Left ventricle myocardium inferior (tissue), 1 donor: Measurements from ENCODE around the gene SCN1B. TPM values are rescaled to one million over a fixed set of nuclear protein-coding genes. Genes with fewer than 3 reads are reported as not detected.

Experiments used
- DNase-seq: peaks from one replicate; pipeline ENCODE4 v3.0.0-alpha.2; 2020
- H3K27ac ChIP-seq: fragments of 200-600 bp; replicated peaks from 2 replicates; pipeline ENCODE4 v1.8.0; 2021
- H3K27me3 ChIP-seq: fragments of 200-600 bp; 2 replicates; pipeline ENCODE4 v1.8.0; 2021; ENCODE audit warnings: low read depth
- H3K36me3 ChIP-seq: fragments of 200-600 bp; 2 replicates; pipeline ENCODE4 v1.8.0; 2021
- H3K4me1 ChIP-seq: fragments of 200-600 bp; 2 replicates; pipeline ENCODE4 v1.8.0; 2021
- H3K4me3 ChIP-seq: fragments of 200-600 bp; 2 replicates; pipeline ENCODE4 v1.8.0; 2021; ENCODE audit warnings: mild to moderate bottlenecking, moderate library complexity
- H3K9me3 ChIP-seq: fragments of 200-600 bp; replicated peaks from 2 replicates; pipeline ENCODE4 v1.8.0; 2021
- intact Hi-C: fragments of 100-400 bp; cut with micrococcal nuclease; formaldehyde crosslinking; loops from one replicate; pipeline ENCODE4 v1.11.0; 2022
- total RNA-seq: library from RNA; stranded (reverse); fragmentation: NEBNext Ultra II Directional; extraction: Animal tissue kit (Norgen Biotek cat#: 25700); gene quantifications from one replicate; pipeline ENCODE4 v1.2.1, GENCODE V29; 2021
- TF ChIP-seq, protein P1 (sequence below): fragments of 200-600 bp; IDR thresholded peaks from 2 replicates; pipeline ENCODE4 v1.8.0; 2021; ENCODE audit warnings: antibody characterized with exemption, mild to moderate bottlenecking, borderline replicate concordance
- donor health status: DM: no; HTN: yes; CAD: no; lungs with severe emphysema.

Gene SCN1B
- total RNA-seq, 1 donor from 2014 or later: 52.8 TPM

DNA sequence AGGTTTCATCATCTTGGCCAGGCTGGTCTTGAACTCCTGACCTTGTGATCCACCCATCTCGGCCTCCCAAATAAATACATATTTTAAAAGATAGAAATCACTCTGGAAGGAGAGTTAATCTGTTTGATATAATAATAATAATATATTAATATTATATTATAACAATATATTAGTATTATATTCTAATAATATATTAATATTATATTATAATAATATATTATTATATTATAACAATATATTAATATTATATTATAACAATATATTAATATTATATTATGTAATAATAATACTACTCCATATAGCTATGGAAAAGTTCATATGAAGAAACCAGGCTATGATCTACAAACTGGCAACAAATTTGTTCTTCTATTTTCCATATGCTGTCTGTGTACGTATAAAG is 28.1 kb downstream of the SCN1B start:
- Histone ChIP-seq H3K4me3 (no peak overlapping the region), H3K27me3 (peaks cover 23% of the 10 kb centered on the region), H3K36me3 (no peaks in the 10 kb centered on the region), H3K9me3 (no peaks in the 10 kb centered on the region), H3K27ac (no peak overlapping the region), H3K4me1 (peaks cover 6% of the 10 kb centered on the region)
- no peak for DNase-seq
- TF ChIP-seq, protein P1, sequence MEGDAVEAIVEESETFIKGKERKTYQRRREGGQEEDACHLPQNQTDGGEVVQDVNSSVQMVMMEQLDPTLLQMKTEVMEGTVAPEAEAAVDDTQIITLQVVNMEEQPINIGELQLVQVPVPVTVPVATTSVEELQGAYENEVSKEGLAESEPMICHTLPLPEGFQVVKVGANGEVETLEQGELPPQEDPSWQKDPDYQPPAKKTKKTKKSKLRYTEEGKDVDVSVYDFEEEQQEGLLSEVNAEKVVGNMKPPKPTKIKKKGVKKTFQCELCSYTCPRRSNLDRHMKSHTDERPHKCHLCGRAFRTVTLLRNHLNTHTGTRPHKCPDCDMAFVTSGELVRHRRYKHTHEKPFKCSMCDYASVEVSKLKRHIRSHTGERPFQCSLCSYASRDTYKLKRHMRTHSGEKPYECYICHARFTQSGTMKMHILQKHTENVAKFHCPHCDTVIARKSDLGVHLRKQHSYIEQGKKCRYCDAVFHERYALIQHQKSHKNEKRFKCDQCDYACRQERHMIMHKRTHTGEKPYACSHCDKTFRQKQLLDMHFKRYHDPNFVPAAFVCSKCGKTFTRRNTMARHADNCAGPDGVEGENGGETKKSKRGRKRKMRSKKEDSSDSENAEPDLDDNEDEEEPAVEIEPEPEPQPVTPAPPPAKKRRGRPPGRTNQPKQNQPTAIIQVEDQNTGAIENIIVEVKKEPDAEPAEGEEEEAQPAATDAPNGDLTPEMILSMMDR: no peak
- intact Hi-C loops: no loop called here

DNA sequence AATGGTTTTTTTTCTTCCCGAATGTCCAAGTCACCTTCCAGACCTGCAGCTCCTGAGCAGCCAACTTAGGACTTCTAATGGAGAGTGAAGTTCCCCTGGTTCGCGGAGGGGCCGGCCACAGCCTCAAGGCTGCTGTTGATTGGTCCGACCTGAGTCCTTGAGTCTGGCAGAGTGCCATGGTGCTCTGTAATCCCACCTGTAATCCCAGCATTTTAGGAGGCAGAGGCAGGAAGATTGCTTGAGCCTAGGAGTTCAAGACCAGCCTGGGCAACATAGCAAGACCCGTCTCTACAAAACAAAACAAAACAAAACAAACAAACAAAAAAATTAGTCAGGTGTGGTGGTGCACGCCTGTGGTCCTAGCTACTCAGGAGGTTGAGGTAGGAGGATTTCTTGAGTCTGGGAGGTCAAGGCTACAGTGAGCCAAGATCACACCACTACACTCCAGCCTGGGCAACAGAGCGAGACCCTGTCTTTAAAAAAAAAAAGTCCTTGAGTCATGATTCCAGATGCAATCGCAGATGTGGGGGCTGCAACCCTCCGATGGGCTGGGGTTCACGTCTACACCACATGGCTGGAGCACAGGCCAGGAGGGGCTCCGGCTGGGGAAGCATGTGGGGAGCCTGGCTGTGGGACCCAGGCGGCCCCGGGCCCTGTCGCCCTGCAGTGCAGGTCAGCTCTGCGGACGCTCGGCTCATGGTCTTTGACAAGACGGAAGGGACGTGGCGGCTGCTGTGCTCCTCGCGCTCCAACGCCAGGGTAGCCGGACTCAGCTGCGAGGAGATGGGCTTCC is 28.9 kb downstream of the SCN1B start:
- DNase-seq: no peak
- Histone ChIP-seq H3K4me1 (no peaks in the 10 kb centered on the region), H3K4me3 (no peak overlapping the region), H3K27ac (no peak overlapping the region), H3K27me3 (peaks cover 23% of the 10 kb centered on the region), H3K36me3 (no peaks in the 10 kb centered on the region), H3K9me3 (no peaks in the 10 kb centered on the region)
- TF ChIP-seq, protein P1: no peak
- intact Hi-C loops: no loop called here

DNA sequence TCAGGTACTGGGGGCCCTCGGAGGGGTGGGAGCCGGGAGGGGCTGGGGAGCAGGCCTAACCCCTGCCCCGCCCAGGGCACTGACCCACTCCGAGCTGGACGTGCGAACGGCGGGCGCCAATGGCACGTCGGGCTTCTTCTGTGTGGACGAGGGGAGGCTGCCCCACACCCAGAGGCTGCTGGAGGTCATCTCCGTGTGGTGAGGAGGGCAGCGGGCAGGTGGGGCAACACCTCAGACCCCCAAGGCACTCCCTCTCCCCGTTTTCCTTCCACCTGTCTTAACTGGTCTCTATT is 29.5 kb downstream of the SCN1B start:
- no peak for DNase-seq
- TF ChIP-seq, protein P1: no peak
- Histone ChIP-seq H3K27ac (no peak overlapping the region), H3K9me3 (no peaks in the 10 kb centered on the region), H3K36me3 (no peaks in the 10 kb centered on the region), H3K27me3 (peaks cover 23% of the 10 kb centered on the region), H3K4me1 (no peaks in the 10 kb centered on the region), H3K4me3 (no peak overlapping the region)
- intact Hi-C loops: no loop called here

DNA sequence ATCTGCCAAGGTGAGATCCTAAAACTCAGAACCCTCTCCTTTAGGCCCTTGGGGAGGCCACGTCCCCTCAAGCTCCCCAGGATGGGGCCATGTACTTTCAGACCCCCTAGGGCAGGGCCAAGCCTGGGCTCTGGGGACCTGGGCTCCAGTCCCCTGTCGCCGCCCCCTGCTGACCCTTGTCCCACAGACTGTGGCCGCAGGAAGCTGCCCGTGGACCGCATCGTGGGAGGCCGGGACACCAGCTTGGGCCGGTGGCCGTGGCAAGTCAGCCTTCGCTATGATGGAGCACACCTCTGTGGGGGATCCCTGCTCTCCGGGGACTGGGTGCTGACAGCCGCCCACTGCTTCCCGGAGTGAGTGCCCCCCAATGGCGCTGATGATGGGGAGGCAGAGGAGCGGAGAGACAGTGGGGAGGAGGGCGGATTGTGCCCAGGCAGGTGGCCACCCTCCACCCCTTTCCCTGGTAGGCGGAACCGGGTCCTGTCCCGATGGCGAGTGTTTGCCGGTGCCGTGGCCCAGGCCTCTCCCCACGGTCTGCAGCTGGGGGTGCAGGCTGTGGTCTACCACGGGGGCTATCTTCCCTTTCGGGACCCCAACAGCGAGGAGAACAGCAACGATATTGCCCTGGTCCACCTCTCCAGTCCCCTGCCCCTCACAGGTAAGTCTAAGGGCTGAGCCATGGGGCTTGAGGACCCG is 30.0 kb downstream of the SCN1B start:
- Histone ChIP-seq H3K9me3 (no peaks in the 10 kb centered on the region), H3K36me3 (no peaks in the 10 kb centered on the region), H3K4me1 (no peaks in the 10 kb centered on the region), H3K27ac (no peak overlapping the region), H3K4me3 (no peak overlapping the region), H3K27me3 (peaks cover 23% of the 10 kb centered on the region)
- TF ChIP-seq, protein P1: no peak
- DNase-seq: no peak
- intact Hi-C loops: no loop called here

DNA sequence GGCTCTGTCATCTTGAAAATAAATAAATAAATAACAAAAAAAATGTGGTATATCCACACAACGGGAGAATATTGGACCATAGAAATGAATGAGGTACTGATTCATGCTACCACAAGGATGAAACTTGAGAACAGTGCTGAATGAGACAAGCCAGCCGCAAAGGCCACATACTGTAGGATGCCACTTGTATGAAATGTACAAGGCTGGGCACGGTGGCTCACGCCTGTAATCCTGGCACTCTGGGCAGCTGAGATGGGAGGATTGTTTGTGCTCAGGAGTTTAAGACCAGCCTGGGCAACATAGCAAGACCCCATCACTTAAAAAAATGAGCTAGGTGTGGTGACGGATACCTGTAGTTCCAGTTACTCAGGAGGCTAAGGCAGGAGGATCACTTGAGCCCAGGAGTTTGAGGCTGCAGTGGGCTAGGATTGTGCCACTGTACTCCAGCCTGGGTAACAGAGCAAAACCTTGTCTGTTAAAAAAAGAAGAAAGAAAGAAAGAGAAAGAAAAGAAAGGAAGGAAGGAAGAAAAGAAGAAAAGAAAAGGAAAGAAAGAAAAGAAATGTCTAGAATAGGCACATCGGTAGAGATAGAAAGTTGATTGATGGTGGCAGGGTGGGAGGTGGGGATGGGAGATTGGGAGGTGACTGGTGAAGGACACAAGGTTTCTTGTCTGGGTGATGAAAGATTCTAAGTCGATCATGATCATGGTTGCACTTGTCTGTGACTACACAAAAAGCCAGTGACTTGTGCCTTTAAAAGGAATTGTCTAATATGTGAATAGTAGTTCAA is 31.5 kb downstream of the SCN1B start:
- H3K27ac ChIP-seq: no peak overlapping the region
- no peaks in the 10 kb centered on the region for H3K4me1 ChIP-seq
- TF ChIP-seq, protein P1: no peak
- intact Hi-C loops: no loop called here
- H3K27me3 ChIP-seq: peaks cover 8% of the 10 kb centered on the region
- no peaks in the 10 kb centered on the region for H3K9me3 ChIP-seq
- no peak overlapping the region for H3K4me3 ChIP-seq
- no peaks in the 10 kb centered on the region for H3K36me3 ChIP-seq
- DNase-seq: no peak
